HG02571 (cell line): Measurements from ENCODE around the gene CYP21A2.
"Not testable (repeated sequence)": the region's sequence is repeated elsewhere in the genome, so short reads cannot be mapped to it uniquely, and the experiment has no call there.

Experiments
- ATAC-seq: cut with Tn5 transposase; IDR thresholded peaks from one replicate; pipeline ENCODE4 v1.9.1; 2021; ENCODE audit warnings: mild to moderate bottlenecking, moderate library complexity; ENCODE audit not compliant: unreplicated experiment

CYP21A2 gene

DNA sequence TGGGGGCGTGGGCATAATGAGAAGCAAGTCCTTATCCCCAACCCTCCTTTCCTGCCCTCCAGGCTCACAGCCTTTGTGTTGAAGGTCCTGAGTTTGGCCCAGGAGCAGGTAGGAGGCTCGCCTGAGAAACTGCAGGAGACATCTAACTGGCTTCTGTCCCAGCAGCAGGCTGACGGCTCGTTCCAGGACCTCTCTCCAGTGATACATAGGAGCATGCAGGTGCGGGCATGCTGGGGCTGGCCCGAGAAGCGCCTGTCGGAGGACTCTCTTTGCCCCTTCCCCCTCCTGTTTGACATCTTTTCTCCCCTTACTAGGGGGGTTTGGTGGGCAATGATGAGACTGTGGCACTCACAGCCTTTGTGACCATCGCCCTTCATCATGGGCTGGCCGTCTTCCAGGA lies 9.6 kb upstream of the CYP21A2 start:
- not testable (repeated sequence) for ATAC-seq

DNA sequence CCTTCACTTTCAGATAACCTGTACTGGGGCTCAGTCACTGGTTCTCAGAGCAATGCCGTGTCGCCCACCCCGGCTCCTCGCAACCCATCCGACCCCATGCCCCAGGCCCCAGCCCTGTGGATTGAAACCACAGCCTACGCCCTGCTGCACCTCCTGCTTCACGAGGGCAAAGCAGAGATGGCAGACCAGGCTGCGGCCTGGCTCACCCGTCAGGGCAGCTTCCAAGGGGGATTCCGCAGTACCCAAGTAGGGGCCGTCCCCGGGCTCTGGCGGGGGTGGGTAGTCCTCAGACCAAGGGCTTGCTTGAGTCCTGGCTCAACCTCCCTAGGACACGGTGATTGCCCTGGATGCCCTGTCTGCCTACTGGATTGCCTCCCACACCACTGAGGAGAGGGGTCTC lies 8.7 kb upstream of the CYP21A2 start:
- ATAC-seq: not testable (repeated sequence)

DNA sequence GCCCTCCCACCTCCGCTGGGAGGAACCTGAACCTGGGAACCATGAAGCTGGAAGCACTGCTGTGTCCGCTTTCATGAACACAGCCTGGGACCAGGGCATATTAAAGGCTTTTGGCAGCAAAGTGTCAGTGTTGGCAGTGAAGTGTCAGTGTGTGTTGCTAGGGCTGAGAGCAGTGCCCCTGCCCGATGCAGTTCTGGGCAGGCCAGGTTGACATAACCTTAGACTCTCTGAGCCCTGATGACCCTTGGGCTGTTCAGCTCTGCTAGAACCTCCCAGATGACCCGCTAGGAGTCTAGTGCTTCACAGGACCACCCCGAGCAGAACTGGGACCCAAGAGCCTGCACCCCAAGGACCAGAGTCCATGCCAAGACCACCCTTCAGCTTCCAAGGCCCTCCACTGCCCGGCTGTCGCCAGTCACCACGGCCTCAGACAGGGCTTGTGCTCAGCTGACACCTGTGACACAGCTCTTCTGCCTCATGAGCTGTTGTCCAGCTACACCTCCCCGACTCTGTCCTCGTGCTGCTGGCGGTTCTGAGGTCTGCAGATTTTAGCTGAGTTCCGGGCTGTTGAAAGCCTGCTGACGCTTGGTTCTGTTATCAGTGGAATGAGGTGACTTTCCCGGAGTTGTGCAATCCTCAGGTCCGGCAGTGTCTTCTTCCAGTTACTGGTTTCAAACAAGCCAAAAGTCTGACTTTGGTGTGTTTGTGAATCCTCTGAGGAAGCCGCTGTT lies 2.8 kb upstream of the CYP21A2 start:
- ATAC-seq: not testable (repeated sequence)

DNA sequence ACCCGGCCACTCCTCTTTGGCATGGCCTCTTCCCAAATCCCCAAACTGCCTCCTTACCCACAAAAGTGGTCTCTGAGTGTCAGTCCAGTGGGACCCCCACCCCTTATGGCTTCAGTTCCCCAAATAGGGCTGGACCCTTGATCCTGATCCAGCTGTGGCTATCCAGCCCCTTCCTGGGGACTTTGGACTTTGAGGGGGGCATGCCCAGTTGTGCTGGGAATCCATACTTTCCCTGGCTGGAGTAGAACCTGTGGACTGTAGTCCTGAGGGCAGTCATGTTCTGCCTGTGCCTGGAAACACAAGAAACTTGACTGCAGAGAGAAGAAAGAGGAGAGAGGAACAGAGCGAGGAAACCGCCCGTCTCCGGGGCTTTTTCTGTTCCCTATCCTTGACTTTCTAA lies 1.1 kb upstream of the CYP21A2 start:
- not testable (repeated sequence) for ATAC-seq

DNA sequence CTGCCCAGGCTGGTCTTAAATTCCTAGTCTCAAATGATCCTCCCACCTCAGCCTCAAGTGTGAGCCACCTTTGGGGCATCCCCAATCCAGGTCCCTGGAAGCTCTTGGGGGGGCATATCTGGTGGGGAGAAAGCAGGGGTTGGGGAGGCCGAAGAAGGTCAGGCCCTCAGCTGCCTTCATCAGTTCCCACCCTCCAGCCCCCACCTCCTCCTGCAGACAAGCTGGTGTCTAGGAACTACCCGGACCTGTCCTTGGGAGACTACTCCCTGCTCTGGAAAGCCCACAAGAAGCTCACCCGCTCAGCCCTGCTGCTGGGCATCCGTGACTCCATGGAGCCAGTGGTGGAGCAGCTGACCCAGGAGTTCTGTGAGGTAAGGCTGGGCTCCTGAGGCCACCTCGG lies 663 bp downstream of the CYP21A2 start:
- ATAC-seq: not testable (repeated sequence)

DNA sequence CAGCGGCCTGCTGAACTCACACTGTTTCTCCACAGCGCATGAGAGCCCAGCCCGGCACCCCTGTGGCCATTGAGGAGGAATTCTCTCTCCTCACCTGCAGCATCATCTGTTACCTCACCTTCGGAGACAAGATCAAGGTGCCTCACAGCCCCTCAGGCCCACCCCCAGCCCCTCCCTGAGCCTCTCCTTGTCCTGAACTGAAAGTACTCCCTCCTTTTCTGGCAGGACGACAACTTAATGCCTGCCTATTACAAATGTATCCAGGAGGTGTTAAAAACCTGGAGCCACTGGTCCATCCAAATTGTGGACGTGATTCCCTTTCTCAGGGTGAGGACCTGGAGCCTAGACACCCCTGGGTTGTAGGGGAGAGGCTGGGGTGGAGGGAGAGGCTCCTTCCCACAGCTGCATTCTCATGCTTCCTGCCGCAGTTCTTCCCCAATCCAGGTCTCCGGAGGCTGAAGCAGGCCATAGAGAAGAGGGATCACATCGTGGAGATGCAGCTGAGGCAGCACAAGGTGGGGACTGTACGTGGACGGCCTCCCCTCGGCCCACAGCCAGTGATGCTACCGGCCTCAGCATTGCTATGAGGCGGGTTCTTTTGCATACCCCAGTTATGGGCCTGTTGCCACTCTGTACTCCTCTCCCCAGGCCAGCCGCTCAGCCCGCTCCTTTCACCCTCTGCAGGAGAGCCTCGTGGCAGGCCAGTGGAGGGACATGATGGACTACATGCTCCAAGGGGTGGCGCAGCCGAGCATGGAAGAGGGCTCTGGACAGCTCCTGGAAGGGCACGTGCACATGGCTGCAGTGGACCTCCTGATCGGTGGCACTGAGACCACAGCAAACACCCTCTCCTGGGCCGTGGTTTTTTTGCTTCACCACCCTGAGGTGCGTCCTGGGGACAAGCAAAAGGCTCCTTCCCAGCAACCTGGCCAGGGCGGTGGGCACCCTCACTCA lies 1.4 kb downstream of the CYP21A2 start:
- not testable (repeated sequence) for ATAC-seq

DNA sequence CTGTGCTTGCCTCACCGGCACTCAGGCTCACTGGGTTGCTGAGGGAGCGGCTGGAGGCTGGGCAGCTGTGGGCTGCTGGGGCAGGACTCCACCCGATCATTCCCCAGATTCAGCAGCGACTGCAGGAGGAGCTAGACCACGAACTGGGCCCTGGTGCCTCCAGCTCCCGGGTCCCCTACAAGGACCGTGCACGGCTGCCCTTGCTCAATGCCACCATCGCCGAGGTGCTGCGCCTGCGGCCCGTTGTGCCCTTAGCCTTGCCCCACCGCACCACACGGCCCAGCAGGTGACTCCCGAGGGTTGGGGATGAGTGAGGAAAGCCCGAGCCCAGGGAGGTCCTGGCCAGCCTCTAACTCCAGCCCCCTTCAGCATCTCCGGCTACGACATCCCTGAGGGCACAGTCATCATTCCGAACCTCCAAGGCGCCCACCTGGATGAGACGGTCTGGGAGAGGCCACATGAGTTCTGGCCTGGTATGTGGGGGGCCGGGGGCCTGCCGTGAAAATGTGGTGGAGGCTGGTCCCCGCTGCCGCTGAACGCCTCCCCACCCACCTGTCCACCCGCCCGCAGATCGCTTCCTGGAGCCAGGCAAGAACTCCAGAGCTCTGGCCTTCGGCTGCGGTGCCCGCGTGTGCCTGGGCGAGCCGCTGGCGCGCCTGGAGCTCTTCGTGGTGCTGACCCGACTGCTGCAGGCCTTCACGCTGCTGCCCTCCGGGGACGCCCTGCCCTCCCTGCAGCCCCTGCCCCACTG lies 2.3 kb downstream of the CYP21A2 start:
- not testable (repeated sequence) for ATAC-seq

DNA sequence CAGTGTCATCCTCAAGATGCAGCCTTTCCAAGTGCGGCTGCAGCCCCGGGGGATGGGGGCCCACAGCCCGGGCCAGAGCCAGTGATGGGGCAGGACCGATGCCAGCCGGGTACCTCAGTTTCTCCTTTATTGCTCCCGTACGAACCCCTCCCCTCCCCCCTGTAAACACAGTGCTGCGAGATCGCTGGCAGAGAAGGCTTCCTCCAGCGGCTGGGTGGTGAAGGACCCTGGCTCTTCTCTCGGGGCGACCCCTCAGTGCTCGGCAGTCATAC lies 2.8 kb downstream of the CYP21A2 start:
- not testable (repeated sequence) for ATAC-seq

DNA sequence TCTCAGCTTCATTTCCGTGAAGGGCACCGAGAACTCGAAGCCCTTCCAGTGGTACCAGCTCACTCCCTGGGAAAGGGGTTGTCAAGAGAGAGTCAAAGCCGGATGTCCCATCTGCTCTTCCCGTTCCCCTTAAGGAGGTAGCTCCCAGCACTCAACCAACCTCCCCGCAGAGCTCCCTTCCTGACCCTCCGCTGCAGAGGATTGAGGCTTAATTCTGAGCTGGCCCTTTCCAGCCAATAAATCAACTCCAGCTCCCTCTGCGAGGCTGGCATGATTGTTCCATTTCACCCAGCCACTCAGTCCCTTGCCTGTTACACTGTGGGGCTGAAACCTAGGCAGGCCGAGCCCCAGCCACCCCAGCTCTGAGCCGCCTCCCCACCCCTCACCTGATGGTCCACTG lies 3.2 kb downstream of the CYP21A2 start:
- ATAC-seq: not testable (repeated sequence)

DNA sequence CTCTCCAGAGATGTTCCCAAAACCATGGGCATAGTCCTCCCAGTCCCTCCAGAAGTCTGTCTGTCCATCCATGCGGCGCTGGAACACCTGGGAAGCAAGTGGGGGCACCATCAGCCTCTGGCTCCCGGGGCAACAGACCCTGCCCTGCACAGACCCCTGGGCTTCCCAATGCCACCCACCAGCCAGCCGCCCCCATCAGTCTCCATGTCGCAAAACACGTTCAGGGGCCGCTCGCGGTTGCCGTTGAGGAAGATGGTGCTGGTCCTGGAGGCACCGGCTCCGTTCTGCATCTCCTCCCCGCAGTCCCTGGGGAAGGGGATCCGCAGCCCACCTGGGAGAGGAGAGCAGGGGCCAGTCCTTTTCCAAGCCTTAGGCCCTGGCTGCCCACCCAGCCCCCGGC lies 4.1 kb downstream of the CYP21A2 start:
- not testable (repeated sequence) for ATAC-seq

DNA sequence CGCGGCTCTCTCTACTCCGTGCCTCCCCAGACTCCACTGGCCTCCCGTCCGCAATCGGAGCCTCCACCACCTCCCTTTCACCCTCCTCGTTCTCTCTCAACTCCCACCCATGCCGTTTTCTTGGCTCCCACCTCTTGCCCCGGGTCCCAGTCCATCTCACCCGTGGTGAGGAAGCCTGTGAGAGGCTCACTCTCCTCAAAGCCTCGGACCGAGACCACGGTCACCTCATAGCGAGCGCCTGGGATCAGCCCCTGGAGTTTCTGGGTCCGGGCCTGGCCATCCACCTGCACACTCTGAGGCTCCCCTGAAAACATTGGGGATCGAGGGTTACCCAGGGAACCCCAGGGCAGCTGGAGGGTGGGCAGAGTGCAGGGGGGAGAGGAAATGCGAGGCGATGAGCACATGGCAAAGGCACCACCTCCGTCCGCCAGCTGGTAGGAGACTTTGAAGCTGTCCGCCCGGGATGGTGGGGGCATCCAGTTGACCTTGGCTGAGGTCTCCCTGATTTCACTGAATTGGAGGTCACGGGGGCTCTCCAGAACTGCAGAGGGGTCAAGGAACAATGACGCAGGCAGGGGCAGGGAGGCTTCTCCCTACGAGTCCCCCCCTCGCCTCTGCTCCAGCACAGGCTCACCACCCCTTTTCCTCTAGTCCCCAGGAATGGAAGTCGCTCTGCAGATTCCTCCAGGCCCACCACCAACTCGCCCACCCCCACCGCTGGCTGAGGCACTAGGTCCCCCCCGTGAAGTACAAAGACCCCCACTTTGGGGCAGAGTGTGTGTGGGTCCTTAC lies 5.6 kb downstream of the CYP21A2 start:
- ATAC-seq: not testable (repeated sequence)

DNA sequence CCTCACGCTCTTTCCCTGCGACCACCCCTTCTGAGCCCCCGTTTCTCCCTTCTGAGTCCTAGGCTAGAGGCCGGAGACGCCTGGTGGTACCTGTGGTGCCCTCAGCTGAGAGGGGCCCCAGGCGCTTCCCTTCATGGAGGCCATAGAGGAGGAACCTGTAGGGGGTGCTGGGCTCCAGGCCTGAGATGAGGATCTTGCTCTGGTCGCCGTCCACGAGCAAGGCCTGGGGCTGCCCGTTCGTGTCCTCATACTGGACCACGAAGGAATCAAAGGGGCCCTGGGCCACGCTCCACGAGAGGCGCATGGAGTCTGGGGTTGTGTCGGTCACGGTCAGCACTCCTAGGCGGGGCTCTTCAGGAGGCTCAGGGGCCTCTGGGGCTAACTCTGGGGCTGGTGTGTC lies 6.7 kb downstream of the CYP21A2 start:
- ATAC-seq: not testable (repeated sequence)

DNA sequence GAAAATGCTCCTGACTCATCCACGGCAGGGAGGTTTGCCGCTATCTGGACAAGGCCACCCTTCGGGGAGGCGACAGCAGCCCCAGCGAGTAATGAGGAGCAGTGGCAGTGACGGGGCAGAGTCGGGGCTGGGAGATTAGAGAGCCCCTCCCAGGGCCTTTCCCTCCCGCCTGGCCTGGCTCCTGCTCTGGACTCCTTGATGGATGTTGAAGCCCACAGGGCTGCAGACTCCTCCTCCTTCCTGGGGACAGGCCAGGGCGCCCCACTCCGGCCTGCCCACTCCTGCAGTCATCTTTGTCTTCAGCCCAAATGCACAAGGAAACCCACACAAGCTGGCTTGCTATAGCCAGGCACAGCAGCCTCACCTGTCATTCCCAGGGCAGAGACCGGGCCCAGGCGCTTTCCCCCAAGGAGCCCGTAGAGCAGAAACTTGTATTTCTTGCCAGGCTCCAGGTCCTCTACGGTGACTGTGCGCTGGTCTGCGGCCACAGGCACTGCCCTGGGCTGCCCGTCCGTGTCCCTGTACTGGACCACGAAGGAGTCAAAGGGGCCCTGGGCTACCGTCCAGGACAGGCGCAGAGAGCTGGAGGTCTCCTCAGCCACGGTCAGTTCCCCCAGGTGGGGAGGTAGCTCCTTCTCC lies 7.7 kb downstream of the CYP21A2 start:
- ATAC-seq: no peak

DNA sequence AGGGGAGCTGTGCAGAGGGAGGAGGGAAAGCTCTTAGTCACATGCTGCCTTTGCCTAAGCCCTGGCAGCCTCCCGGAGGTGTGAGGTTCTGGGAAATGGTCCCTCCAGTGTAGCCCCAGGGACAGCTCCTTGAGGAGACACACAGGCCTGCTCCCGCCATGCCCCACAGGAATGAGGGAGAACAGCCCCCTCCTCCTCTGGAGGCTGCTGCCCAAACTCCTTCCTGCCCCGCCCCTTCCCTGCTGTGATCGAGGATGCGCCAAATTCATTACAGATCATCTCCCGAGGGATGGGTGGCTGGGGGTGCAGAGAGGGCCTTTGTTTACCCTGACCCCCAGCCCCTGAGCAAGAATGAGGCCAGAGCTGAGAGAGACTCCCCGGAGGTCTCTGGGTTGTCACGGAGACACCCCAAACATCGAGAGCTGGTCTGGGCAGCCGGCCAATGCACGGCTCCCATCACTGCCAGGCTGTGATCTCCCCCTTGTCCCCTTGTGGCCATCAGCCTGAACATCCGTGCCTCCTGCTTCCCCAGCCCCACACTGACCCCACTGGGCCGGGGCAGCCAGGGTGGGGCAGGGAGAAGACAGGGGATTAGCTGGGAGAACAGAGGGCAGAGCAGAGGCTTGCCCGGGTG lies 8.4 kb downstream of the CYP21A2 start:
- no peak for ATAC-seq

DNA sequence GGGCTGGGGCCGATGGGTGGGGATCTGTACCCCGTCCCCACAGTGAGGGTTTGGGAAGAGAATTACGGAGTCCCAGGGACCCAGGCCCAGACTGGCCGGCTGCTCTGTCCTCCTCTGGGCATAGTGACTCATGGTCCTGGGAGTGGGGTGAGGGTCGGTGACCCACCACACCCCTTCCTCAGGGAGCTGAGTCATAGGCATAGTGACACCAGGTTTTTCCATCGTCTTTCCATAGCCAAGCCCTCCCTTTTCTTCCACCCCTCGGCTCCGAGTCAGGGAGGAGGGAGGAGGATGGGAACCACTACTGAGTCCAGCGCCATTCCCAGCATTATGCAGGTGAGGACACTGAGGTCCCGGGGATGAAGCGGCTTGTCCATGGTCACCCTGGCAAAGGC lies 8.9 kb downstream of the CYP21A2 start:
- no peak for ATAC-seq

DNA sequence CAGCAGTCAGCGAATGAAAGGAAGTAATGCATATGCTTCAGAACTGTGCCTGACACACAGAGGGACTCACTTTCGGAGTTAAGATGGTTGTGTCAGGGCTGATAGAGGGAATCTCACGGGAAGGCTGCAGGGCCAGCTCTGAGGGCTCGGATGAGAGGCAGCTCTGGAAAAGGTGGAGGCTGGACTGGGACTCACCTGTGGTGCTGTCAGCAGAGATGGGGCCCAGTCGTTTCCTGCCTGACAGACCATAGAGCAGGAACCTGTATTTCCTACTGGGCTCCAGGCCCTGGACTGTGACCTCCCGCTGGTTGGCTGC lies 9.3 kb downstream of the CYP21A2 start:
- ATAC-seq: no peak

DNA sequence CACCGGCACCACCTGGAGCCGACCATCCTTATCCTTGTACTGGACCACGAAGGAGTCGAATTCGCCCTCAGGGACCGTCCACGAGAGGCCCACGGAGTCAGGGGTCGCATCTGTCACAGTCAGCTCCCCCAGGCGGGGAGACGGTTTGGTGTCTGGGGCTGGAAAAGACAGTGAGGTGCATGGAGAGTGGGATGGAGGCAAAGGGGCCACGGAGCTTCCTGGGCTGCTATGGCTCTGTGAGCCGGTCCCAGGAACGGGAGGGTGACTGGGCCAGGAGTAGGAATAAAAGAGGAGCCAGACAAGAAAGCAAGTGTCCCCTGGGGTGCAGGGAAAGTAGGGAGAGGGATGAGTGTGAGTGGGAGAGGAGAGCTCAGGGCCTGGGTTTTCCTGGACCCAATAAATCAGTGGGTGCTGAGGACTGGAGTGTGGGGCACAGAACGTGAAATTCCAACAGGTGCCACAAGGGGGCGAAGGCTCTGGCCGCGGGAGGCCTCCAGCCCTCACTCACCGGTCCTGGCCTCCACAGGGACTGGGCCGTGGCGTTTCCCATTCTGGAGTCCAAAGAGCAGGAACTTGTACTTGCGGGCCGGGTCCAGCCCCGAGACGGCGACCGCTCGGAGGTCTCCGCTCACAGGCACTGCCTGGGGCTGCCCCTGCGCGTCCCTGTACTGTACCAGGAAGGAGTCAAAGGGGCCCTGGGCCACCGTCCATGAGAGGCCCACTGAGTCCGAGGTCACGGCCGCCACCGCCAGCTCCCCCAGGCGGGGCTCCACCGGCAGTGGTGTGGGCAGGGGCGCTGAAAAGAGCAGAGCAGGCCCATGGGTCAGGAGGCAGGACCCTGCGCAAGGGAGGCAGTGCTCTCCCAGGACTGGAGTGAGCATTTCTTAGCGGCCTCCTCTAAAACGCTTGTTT lies 9.9 kb downstream of the CYP21A2 start:
- ATAC-seq: no peak

DNA sequence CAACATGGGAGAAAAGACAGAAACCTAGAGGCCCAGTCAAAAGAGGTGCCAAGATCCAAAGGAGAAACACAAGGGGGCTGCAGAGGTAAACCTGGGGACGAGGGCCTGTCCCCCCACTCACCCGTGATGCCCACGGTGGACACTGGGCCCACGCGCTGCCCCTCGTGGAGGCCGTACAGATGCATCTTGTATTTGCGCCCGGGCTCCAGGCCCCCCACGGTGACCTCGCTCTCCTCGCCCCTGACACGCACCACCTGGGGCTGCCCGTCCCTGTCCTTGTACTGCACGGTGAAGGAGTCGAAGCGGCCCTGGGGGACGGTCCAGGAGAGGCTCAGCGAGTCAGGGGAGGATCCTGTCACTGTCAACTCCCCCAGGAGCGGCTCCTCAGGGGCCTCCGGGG lies 10.9 kb downstream of the CYP21A2 start:
- not testable (repeated sequence) for ATAC-seq

DNA sequence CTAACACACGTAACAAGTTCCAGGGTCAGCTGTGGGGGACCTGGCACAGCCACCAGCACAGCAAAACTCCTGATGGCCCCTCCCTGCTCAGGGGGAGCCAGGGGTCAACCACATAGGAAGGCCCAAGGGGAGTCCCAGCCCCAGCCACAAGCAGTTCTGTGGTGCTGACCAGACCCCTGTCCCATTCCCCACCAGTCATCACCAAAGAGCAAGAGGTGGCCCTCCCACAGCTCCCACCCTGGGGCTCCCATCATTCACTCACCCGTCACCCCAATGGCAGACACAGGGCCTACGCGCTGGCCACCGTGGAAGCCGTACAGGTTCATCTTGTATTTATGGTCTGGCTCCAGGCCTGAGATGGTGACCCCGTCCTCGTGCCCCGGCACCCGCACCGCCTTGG lies 11.5 kb downstream of the CYP21A2 start:
- ATAC-seq: not testable (repeated sequence)
